ENCODE results near the gene AQR.
"Not testable (repeated sequence)": the region's sequence is repeated elsewhere in the genome, so short reads cannot be mapped to it uniquely, and the experiment has no call there.

AQR gene

GRCh38 chr15:34933432-34933975 is 36.0 kb downstream of the AQR start:
- H3K36me3 Mint-ChIP-seq (ENCODE audit: low read depth): peaks cover 67% of the 10 kb centered on the region
- no peaks in the 10 kb centered on the region for H3K27me3 Mint-ChIP-seq
- H3K27ac Mint-ChIP-seq: no peak overlapping the region

GRCh38 chr15:34928349-34928748 is 41.2 kb downstream of the AQR start:
- not testable (repeated sequence) for H3K4me1 Mint-ChIP-seq (ENCODE audit: low read depth); H3K4me3 Mint-ChIP-seq; H3K9me3 Mint-ChIP-seq; H3K27ac Mint-ChIP-seq; H3K27me3 Mint-ChIP-seq
- H3K36me3 Mint-ChIP-seq (ENCODE audit: low read depth): peaks cover 81% of the 10 kb centered on the region

More at GRCh38 chr15:34933432-34933975, 36.0 kb downstream of the AQR start:
- no peaks in the 10 kb centered on the region for H3K4me1 Mint-ChIP-seq (ENCODE audit: low read depth)
- no peaks in the 10 kb centered on the region for H3K9me3 Mint-ChIP-seq
- H3K4me3 Mint-ChIP-seq: no peak overlapping the region

- H3K27ac Mint-ChIP-seq: no peak overlapping the region
- no peak overlapping the region for H3K4me3 Mint-ChIP-seq
- H3K4me1 Mint-ChIP-seq (ENCODE audit: low read depth): no peaks in the 10 kb centered on the region
- no peaks in the 10 kb centered on the region for H3K27me3 Mint-ChIP-seq
- no peaks in the 10 kb centered on the region for H3K9me3 Mint-ChIP-seq
- peaks cover 76% of the 10 kb centered on the region for H3K36me3 Mint-ChIP-seq (ENCODE audit: low read depth)
Observed at GRCh38 chr15:34927726-34928125, 41.8 kb downstream of the AQR start.

GRCh38 chr15:34914317-34914716 is 55.2 kb downstream of the AQR start:
- Mint-ChIP-seq H3K4me3 (no peak overlapping the region), H3K4me1 (ENCODE audit: low read depth) (no peaks in the 10 kb centered on the region), H3K27ac (no peak overlapping the region), H3K9me3 (no peaks in the 10 kb centered on the region), H3K27me3 (no peaks in the 10 kb centered on the region), H3K36me3 (ENCODE audit: low read depth) (peaks cover 73% of the 10 kb centered on the region)

GRCh38 chr15:34905047-34905446 is 64.5 kb downstream of the AQR start:
- H3K9me3 Mint-ChIP-seq: no peaks in the 10 kb centered on the region
- peaks cover 55% of the 10 kb centered on the region for H3K36me3 Mint-ChIP-seq (ENCODE audit: low read depth)
- no peaks in the 10 kb centered on the region for H3K4me1 Mint-ChIP-seq (ENCODE audit: low read depth)
- H3K27ac Mint-ChIP-seq: no peak overlapping the region
- H3K27me3 Mint-ChIP-seq: no peaks in the 10 kb centered on the region
- H3K4me3 Mint-ChIP-seq: no peak overlapping the region

GRCh38 chr15:34904527-34904926 is 65.0 kb downstream of the AQR start:
- no peak overlapping the region for H3K4me3 Mint-ChIP-seq
- no peaks in the 10 kb centered on the region for H3K9me3 Mint-ChIP-seq
- no peaks in the 10 kb centered on the region for H3K27me3 Mint-ChIP-seq
- H3K36me3 Mint-ChIP-seq (ENCODE audit: low read depth): peaks cover 52% of the 10 kb centered on the region
- no peak overlapping the region for H3K27ac Mint-ChIP-seq
- no peaks in the 10 kb centered on the region for H3K4me1 Mint-ChIP-seq (ENCODE audit: low read depth)

- H3K4me1 Mint-ChIP-seq (ENCODE audit: low read depth): no peaks in the 10 kb centered on the region
- no peaks in the 10 kb centered on the region for H3K27me3 Mint-ChIP-seq
- no peak overlapping the region for H3K27ac Mint-ChIP-seq
- no peaks in the 10 kb centered on the region for H3K9me3 Mint-ChIP-seq
- peaks cover 49% of the 10 kb centered on the region for H3K36me3 Mint-ChIP-seq (ENCODE audit: low read depth)
- H3K4me3 Mint-ChIP-seq: no peak overlapping the region
Observed at GRCh38 chr15:34900748-34901147, 68.8 kb downstream of the AQR start.

- H3K27ac Mint-ChIP-seq: no peak overlapping the region
- H3K4me3 Mint-ChIP-seq: no peak overlapping the region
- peaks cover 74% of the 10 kb centered on the region for H3K36me3 Mint-ChIP-seq (ENCODE audit: low read depth)
- no peaks in the 10 kb centered on the region for H3K4me1 Mint-ChIP-seq (ENCODE audit: low read depth)
- H3K9me3 Mint-ChIP-seq: peaks cover 10% of the 10 kb centered on the region
- H3K27me3 Mint-ChIP-seq: no peaks in the 10 kb centered on the region
Observed at GRCh38 chr15:34896183-34896582, 73.4 kb downstream of the AQR start.

GRCh38 chr15:34893967-34894366 is 75.6 kb downstream of the AQR start:
- no peak overlapping the region for H3K4me3 Mint-ChIP-seq
- no peaks in the 10 kb centered on the region for H3K27me3 Mint-ChIP-seq
- H3K27ac Mint-ChIP-seq: no peak overlapping the region
- no peaks in the 10 kb centered on the region for H3K4me1 Mint-ChIP-seq (ENCODE audit: low read depth)
- peaks cover 85% of the 10 kb centered on the region for H3K36me3 Mint-ChIP-seq (ENCODE audit: low read depth)
- peaks cover 10% of the 10 kb centered on the region for H3K9me3 Mint-ChIP-seq

GRCh38 chr15:34892963-34893591 is 76.5 kb downstream of the AQR start:
- H3K4me1 Mint-ChIP-seq (ENCODE audit: low read depth): no peaks in the 10 kb centered on the region
- H3K27ac Mint-ChIP-seq: no peak overlapping the region
- peaks cover 81% of the 10 kb centered on the region for H3K36me3 Mint-ChIP-seq (ENCODE audit: low read depth)
- peaks cover 10% of the 10 kb centered on the region for H3K9me3 Mint-ChIP-seq
- H3K4me3 Mint-ChIP-seq: no peak overlapping the region
- H3K27me3 Mint-ChIP-seq: no peaks in the 10 kb centered on the region

GRCh38 chr15:34890424-34890823 is 79.1 kb downstream of the AQR start:
- Mint-ChIP-seq H3K9me3 (peaks cover 10% of the 10 kb centered on the region), H3K27me3 (no peaks in the 10 kb centered on the region), H3K36me3 (ENCODE audit: low read depth) (peaks cover 74% of the 10 kb centered on the region), H3K4me3 (no peak overlapping the region), H3K4me1 (ENCODE audit: low read depth) (no peaks in the 10 kb centered on the region), H3K27ac (no peak overlapping the region)

- no peaks in the 10 kb centered on the region for H3K27me3 Mint-ChIP-seq
- no peaks in the 10 kb centered on the region for H3K4me1 Mint-ChIP-seq (ENCODE audit: low read depth)
- H3K4me3 Mint-ChIP-seq: no peak overlapping the region
- peaks cover 10% of the 10 kb centered on the region for H3K9me3 Mint-ChIP-seq
- no peak overlapping the region for H3K27ac Mint-ChIP-seq
- peaks cover 74% of the 10 kb centered on the region for H3K36me3 Mint-ChIP-seq (ENCODE audit: low read depth)
Observed at GRCh38 chr15:34889476-34889875, 80.1 kb downstream of the AQR start.

GRCh38 chr15:34886134-34886533 is 83.4 kb downstream of the AQR start:
- Mint-ChIP-seq H3K27me3 (no peaks in the 10 kb centered on the region), H3K4me1 (ENCODE audit: low read depth) (no peaks in the 10 kb centered on the region), H3K9me3 (no peaks in the 10 kb centered on the region), H3K27ac (no peak overlapping the region), H3K4me3 (no peak overlapping the region), H3K36me3 (ENCODE audit: low read depth) (peaks cover 69% of the 10 kb centered on the region)

- Mint-ChIP-seq H3K4me3 (no peak overlapping the region), H3K27me3 (no peaks in the 10 kb centered on the region), H3K36me3 (ENCODE audit: low read depth) (peaks cover 75% of the 10 kb centered on the region), H3K9me3 (no peaks in the 10 kb centered on the region), H3K4me1 (ENCODE audit: low read depth) (no peaks in the 10 kb centered on the region), H3K27ac (no peak overlapping the region)
Observed at GRCh38 chr15:34883633-34884032, 85.9 kb downstream of the AQR start.

- no peaks in the 10 kb centered on the region for H3K9me3 Mint-ChIP-seq
- H3K27ac Mint-ChIP-seq: no peak overlapping the region
- no peak overlapping the region for H3K4me3 Mint-ChIP-seq
- H3K4me1 Mint-ChIP-seq (ENCODE audit: low read depth): no peaks in the 10 kb centered on the region
- no peaks in the 10 kb centered on the region for H3K27me3 Mint-ChIP-seq
- peaks cover 81% of the 10 kb centered on the region for H3K36me3 Mint-ChIP-seq (ENCODE audit: low read depth)
Observed at GRCh38 chr15:34883042-34883441, 86.5 kb downstream of the AQR start.

- Mint-ChIP-seq H3K36me3 (ENCODE audit: low read depth) (peaks cover 82% of the 10 kb centered on the region), H3K27me3 (no peaks in the 10 kb centered on the region), H3K4me3 (no peak overlapping the region), H3K27ac (no peak overlapping the region), H3K4me1 (ENCODE audit: low read depth) (no peaks in the 10 kb centered on the region), H3K9me3 (no peaks in the 10 kb centered on the region)
Observed at GRCh38 chr15:34879107-34879506, 90.4 kb downstream of the AQR start.

All from stimulated activated naive CD8-positive, alpha-beta T cell treated with anti-CD3 and anti-CD28 coated beads, Interleukin-15, Interleukin-2, amounts not matched to agents 100 ng/mL and 50 ng/mL, for 24 hours (primary cell).